Nucleus accumbens (tissue), 56 donors: ENCODE data around the gene PLCG2.

Source experiments
- DNase-seq, 56 donors: peaks; one replicate each; lab custom pipeline; 2025; lab: John Stamatoyannopoulos, UW

Gene PLCG2

DNA sequence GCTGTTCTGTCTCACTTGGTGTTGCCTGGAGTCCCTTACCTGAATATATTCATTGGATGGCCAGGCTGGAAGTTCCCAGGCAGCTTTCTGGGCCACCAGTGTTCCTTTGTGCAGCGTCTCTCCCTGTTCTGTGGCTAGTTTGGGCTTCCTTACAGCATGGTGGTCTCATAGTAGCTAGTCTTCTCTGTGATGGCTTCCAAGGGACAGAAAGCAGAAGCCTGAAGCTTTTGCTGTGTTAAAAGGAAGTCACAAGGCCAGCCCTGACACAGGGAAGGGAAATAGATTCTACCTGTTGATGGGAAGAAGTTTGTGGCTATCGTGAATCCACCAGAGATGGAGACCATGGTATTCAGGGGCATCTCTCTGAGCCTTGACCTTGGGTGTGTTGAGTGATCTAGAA lies 34.6 kb downstream of the PLCG2 start:
- no peak for DNase-seq

DNA sequence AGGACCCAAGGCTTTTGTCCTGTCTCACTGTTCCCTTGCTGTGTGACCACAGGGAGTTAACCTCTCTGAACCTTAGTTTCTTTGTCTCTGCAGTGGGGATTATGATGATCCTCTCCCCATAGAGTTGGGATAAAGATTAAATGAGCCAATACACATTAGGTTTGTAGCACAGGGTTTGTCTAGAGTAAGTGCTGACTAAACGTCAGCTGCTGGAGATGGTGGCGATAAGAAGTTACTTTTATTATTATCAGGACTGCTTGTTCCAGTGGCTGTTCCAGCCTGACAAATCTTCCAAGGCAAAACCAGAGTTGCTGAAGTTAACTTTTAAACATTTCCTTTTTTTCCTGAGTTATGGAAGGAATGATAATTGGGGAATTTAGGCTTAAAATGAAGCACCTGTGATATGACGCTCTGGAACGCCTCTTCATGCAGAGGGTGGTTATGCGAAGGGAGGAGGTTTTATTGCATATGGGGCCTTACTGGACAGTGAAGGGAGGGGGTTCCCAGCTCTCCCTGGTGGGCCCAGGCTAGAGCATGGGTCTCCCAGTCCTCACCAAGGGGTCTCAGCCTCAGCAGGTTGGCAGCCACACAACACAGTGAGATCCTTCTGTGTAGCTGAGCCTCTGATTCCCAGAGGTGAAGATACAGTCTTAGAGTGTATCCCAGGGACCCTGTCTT lies 35.8 kb downstream of the PLCG2 start:
- no peak for DNase-seq

DNA sequence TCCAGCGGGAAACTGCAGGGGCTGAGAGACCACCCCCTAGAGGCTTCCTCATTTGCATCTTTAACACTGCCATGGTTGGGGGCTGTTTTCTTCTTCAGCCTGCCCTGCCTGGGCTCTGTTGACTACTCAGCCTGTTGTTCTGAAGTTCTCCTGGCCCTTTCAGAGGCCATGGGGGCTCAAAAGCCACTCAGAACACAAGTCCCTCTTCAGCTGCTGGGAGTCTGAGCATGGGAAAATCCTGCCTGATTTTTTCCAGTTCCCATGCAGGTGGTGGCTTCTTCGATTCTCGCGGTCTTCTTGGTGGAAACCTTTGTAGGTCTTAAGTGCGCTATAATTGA lies 36.3 kb downstream of the PLCG2 start:
- DNase-seq = no peak

DNA sequence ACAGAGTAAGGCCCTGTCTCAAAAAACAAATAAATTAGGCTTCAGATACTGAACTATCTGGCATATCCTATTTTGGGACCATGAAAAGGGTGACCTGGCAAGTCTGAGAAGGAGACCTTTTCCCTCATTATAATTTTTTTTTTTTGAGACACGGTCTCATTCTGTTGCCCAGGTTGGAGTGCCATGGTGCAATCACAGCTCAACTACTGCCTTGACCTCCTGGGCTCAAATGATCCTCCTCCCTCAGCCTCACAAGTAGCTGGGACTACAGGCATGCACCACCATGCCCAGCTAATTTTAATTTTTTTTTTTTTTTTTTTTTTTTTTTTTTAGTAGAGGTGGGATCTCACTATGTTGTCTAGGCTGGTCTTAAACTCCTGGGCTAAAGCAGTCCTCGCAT lies 37.3 kb downstream of the PLCG2 start:
- no peak for DNase-seq

DNA sequence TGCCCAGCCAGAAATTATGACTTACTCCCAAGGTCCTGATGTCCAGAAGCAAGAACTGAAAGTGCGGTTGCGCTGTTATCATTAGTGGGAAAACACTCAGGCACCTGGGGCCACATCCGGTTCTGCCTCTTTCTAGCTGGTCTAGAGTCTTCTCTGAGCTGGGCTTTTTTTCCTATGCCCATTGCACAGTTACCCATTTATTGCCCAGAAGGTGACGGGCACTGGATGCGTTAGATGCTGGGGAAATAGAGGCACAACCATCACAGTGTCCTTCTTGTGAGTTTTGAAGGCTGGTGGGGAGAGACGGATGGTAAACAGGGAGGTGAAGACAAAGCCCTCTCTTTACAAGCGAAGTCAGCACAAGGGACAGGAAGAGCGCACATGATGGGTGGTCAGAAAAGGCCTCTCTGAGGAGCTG lies 37.7 kb downstream of the PLCG2 start:
- no peak for DNase-seq

DNA sequence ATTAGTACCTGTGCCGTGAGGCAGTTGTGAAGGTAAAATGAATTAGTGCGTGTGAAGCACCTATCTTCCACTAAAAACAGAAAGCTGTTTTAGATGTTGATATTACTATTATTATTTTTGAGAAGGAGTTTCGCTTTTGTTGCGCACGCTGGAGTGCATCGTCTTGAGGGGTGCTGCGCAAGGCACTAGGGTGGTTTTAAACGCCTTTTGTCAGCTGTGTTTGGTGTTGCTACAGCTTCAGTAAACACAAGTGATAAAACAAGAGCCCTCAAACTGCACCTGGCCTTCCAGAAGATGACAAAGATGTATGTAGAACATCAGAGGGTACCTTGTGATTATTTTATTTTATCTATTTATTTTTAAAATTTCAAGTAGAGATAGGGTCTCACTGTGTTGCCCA lies 38.2 kb downstream of the PLCG2 start:
- no peak for DNase-seq

DNA sequence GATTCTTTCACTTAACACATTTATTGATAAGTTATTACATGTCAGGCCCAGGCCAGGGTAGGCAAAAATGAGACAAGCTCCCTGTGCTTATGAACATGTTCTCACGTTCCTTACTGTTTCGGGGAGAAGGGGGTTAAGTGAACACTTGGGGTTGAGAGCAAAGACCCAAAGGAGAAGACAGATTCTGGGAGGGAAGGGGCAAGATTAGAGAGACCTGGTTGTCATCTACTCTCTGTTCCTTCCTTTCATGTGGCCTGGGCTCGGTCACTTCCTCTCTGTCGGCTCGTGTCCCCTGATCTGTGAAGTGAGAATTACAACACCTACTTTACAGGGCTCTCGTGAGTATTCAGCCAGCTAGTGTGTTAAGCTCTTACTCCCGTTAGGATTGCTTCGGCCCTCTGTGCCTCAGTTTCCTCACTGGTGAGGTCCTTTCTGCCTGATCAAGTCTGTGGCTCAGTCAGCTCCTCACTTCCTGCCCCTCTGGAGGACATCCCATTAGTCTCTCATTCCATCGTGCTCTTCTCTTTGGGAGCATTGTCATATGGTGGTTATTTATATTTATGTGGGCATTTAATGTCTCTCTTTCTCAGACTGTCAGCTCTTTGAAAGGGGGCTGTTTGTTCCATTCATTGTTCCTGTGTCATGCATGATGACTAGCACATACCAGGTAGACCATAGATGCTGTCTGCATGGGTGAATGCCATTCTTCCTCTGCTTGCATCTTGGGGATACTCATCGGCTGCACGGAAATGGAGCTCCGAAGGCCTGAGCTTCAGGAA lies 38.9 kb downstream of the PLCG2 start:
- DNase-seq = no peak

DNA sequence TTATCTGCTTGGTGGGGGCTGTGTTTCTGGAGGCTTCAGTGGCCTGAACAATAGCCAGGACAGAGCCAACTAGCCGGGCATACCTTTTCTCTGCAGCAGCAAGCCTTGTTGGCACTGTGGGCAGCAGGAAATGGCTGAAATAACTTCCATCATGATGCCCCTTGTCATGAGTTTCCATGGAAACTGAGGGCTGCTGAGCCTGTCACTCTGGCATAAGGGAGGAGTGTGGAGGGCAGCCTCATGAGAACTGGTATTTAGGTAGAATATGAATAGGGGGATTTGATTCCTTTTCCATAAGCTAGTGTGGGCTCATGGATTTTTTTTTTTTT lies 39.4 kb downstream of the PLCG2 start:
- no peak for DNase-seq

DNA sequence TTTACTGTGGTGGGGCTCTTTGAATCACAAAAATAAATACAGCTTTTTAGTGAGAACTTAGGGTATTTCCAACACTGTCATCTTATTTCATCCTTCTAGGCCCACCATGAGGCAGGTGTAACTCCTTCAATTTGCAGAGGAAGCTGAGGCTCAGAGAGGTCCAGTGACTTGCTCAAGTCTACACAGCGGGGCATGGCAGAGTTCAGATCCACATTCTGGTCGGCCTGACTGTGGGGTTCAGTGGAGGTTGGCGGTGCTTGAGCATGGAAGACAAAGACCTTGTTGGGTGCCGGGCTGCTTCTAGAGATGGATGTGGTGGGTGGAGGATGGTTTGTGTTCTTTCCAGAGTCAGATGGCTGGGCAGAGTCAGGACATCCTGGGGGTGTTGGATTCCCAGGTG lies 39.8 kb downstream of the PLCG2 start:
- no peak for DNase-seq

DNA sequence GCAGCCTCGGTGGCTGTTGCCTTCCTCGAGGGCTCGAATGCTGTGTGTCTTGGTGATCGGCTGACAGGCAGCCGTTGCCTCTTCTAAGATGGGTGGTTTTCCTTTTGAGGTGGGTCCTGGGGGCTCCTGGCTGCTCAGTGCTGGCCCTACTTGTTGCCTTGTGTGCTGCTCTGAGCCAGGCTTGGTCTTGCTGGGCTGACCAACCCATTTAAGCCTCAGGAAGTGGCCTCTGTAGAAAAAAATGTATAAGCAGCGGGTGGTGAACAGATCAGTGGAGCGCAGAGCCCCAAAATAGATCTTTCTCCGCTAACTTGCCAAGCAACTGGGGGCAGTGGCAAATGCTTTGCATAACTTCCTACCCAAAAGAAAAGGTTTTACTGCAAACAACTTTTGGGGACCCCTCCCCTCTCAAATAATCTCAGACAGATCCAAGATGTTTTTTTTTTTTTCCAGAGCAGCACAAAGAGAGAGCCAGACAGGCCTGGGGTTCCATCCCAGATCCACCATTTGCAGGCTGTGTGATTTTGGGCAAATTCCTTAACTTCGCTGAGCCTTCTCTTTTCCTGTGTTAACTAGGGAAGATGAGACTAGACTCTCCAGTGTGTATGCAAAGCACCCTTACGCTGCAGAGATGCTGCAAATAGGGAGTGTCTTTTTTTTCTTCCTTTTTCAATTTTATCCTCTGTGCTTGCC lies 42.5 kb downstream of the PLCG2 start:
- no peak for DNase-seq

DNA sequence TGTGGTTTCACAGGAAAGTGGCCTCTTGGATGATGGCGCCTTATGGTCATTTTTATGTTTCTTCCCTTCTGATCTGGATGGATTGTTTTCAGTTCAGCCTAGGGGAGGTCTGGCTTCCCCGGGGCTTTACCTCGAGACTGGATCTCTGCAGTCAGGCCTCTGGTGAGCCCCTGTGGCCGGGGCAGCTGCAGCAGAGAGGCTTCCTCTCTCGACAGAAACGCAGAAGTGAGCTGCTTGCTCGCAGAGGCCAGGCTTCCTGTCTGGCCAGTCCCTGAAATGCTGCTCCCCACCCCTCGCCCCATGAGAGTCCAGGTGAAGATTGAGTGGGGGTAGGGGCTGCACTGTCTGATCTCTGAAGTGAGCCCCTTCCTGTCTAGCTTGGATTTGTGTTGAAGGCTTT lies 44.0 kb downstream of the PLCG2 start:
- peak in 11 of 56 donors; percentile 6 to 30 (median 15) for DNase-seq

DNA sequence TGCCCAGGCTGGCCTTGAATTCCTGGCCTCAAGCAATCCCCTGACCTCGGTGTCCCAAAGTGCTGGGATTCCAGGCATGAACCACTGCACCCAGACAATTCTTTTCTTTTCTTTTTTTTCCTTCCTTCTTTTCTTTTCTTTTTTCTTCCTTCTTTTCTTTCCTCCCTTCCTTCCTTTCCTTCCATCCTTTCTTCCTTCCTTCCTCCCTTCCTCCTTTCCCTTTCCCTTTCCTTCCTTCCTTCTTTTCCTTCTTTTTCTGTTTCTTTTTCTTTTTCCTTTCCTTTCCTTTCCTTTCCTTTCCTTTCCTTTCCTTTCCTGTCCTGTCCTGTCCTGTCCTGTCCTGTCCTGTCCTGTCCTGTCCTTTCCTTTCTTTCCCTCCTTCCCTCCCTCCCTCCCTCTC lies 44.6 kb downstream of the PLCG2 start:
- no peak for DNase-seq

DNA sequence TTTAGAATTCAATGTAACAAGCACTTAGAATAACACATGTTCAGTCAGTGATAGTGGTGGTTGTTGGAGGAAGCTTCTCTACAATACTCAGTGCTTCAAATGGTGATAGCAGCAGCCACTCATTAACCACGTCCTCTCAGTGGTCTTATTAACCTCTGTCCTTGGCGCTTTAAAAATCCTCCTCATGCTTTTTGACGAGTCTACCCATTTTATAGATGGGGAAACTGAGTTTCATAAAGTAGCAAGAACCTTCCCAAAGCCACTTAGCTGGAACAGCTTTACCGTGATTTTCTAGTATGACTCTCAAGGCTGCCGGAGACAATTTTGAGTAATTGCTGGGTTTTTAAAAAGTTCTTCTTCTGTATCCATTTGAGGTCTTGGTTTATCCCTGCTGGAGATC lies 47.4 kb downstream of the PLCG2 start:
- no peak for DNase-seq

DNA sequence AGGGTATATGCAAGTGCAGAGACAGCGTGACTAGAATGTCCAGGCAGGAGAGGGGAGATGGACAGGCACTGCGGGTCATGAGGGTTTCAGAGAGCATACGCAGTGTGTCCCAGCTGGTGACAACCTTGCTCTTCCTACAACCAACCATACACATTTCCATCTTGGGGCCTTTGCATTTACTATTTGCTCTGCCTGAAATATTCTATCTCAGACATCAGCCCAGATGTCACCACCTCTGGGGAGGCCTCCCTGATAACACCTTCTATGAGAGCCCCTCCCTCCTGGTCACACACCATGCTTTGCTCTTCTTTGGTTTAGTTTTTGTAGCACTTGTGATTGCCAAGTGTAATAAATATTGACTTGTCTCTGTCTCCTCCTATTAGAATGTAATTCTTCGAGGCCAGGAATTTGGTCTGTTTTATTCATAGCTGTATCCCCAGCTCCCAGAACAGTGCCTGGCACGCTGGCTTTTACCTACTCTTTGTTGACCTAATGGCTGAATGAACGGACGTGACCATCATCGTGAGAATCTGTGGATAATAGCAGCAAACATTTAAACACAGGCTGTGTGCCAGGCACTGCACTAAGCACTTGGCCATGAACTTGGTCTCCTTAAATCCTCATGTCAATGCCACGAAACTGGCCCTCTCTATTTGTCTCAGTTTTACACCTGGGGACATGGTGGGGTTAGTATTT lies 51.9 kb downstream of the PLCG2 start:
- no peak for DNase-seq

DNA sequence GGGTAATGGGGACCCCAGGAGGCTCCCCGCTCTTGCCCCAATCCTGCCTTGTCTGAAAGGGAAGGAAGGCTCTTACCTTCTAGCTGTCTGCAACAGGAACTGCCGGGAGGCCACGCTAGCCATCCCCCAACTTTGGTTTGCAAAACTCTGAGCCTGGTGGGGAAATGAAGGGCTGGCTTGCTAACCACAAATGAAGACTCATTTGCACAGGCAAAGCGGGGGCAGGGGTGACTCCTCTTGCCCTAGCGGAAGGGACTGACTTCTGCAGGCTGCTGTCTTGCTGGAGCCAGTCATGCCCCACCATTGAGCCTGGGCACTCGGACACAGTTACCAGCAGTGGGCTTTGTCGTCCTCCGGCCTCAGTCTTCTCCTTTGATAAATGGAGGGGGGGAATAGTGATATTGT lies 52.6 kb downstream of the PLCG2 start:
- peak in 19 of 56 donors; percentile 0 to 49 (median 10) for DNase-seq

DNA sequence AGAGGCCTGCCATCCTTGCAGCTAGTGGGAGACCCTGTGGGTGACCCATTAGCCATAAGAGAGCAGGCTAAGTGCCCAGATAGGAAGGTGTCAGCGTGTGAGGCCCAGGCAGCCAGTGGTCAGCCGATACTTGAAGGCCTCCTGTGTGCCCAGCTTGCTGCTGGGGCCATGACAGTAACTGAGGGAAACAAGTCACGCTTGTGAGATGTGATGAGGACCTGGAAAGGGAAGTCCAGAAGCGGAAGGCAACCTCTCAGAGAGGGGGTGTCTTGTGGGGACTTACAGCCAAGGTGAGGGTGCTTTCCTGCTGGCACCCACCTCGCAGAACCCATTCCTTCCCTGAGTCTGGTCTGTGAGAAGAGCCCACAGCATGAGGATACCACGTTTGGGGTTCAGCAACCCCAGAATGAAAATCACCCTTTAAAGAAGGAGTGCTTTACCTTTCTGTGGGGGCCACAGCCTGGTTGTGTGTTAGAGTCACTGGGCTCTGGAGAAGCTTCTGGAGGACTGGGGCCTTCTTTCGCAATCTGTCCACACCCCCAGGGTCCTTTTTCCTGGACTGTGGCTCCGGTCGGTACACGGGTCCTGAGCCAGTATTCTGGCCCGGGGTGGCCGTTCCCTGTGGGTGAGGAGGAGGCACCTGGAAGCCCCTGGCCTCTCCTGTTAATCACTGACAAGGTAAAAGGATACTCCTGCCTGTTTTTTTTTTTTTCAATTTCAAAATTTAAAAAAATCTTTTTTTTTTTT lies 53.9 kb downstream of the PLCG2 start:
- DNase-seq = peak in 1 of 56 donors; percentile 5

DNA sequence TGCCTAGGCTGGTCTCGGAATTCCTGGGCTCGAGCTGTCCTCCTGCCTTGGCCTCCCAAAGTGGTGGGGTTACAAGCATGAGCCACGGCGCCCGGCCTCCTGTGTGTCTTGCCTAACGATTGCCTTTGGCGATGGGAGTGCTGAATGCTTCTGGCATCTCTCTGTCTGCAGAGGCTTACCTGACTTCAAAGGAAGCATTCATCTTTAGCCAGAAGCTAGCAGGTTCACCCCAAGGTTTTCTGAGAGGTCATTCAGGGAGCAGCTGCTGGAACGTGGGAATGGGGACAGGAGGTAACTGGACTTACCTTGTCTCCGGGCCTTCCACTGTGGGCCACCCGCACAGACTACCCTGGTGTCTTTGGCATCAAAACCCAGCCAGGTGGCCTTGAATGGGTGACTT lies 54.7 kb downstream of the PLCG2 start:
- no peak for DNase-seq

DNA sequence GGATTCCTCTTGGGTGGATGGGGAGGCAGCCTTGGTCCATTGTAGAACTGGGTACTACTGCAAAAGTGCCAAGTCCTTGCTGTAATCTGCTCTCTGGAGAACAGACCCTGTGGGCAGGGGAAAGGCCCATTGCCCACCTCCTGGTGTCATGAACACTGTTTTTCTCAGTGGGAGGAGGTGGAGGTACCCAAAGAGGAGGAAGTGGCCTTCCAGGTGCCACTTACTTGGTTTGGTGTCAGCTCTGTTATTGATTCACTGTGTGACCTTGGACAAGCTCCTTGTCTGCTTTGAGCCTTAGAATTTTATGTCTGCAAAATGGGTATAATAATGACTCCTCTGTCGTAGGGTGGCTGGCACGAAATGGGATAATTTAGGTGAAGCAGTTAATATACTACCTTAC lies 55.8 kb downstream of the PLCG2 start:
- DNase-seq = no peak

DNA sequence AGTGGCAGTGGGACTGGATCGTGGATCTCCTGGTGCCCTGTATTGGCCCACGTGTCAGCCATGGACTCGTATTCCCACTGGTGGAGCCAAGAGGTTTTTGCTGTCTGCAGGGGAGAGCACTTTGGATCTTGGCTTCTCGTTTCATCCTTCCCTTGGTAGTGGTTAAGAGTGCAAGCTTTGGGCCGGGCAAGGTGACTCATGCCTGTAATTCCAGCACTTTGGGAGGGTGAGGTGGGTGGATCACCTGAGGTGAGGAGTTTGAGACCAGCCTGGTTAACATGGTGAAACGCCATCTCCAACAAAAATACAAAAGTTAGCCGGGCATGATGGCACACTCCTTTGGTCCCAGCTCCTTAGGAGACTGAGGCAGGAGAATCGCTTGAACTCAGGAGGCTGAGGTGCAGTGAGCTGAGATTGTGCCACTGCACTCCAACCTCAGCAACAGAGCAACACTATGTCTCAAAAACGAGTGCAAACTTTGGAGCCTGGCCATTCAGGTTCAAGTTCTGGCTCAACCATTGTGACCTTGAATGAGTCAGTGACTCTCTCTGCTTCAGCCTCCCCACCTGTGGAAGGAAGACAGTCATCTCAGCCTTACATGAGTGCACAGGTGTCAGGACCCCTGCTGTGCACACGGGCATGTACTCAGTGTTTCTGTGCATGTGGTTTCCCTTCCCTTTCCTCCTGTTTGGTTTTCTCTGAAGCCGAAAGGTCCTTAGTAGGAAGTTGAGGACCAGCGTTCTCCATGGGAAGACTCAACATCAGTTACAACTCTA lies 57.4 kb downstream of the PLCG2 start:
- DNase-seq = no peak

DNA sequence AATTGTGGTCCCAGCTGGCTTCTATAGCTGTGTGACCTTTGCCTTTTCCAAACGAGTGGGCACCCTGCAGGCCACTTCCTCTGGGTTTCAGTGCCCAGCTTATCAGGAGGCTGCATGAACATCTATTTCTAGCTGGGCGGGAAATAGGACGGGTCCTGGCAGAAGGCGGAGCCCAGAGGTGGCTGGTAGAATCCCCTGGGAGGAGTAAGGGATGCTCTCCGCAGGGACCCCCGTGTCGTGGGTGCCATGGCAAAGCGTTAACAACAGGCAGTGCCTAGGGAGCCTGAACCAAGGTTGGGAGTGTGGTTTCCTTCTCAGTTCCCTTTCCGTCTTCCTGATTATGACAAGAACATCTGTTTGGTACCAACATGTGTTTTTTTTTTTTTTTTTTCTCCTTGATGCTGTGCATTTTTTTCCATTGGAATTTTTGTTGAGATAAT lies 58.2 kb downstream of the PLCG2 start:
- no peak for DNase-seq
